SH-SY5Y (cell line): Measurements from ENCODE around the gene ACTRT2.

Experiments used
- GATA2 ChIP-seq: IDR thresholded peaks from 2 replicates; pipeline ENCODE4 v1.6.1; 2011; ENCODE audit warnings: mild to moderate bottlenecking, low read depth, low read length
- GATA3 ChIP-seq: IDR thresholded peaks from 2 replicates; pipeline ENCODE4 v1.6.1; 2011; ENCODE audit warnings: low read depth, mild to moderate bottlenecking, low read length, moderate library complexity

- TF ChIP-seq GATA2 = no peak
- TF ChIP-seq GATA3 = no peak
Measured at GRCh38 chr1:3058263-3059030, 37.2 kb downstream of the ACTRT2 start.
